GM19193 (cell line): Measurements from ENCODE around the gene TAF5L.

Experiments used
- POLR2A ChIP-seq: IDR thresholded peaks from 4 replicates; pipeline ENCODE4 v1.6.1; 2011; ENCODE audit not compliant: insufficient read depth, insufficient read length; ENCODE audit errors: extremely low read depth

TAF5L gene

GRCh38 chr1:229621663-229622062, 4.3 kb downstream of the TAF5L start:
- no peak for TF ChIP-seq POLR2A

- TF ChIP-seq POLR2A = no peak
Observed at GRCh38 chr1:229620876-229621275, 5.0 kb downstream of the TAF5L start.

GRCh38 chr1:229619614-229620013, 6.3 kb downstream of the TAF5L start:
- TF ChIP-seq POLR2A = no peak

- no peak for TF ChIP-seq POLR2A
Observed at GRCh38 chr1:229619002-229619401, 6.9 kb downstream of the TAF5L start.

GRCh38 chr1:229617351-229618100, 8.4 kb downstream of the TAF5L start:
- TF ChIP-seq POLR2A = no peak

GRCh38 chr1:229614701-229615100, 11.2 kb downstream of the TAF5L start:
- no peak for TF ChIP-seq POLR2A

GRCh38 chr1:229613938-229614337, 12.0 kb downstream of the TAF5L start:
- no peak for TF ChIP-seq POLR2A

GRCh38 chr1:229608590-229608989, 17.3 kb downstream of the TAF5L start:
- TF ChIP-seq POLR2A = no peak

- TF ChIP-seq POLR2A = no peak
Observed at GRCh38 chr1:229607370-229607769, 18.6 kb downstream of the TAF5L start.

GRCh38 chr1:229603371-229604005, 22.4 kb downstream of the TAF5L start:
- no peak for TF ChIP-seq POLR2A

GRCh38 chr1:229600229-229600628, 25.7 kb downstream of the TAF5L start:
- no peak for TF ChIP-seq POLR2A

- no peak for TF ChIP-seq POLR2A
Observed at GRCh38 chr1:229599218-229599954, 26.5 kb downstream of the TAF5L start.

- TF ChIP-seq POLR2A = no peak
Observed at GRCh38 chr1:229597877-229598276, 28.0 kb downstream of the TAF5L start.

- no peak for TF ChIP-seq POLR2A
Observed at GRCh38 chr1:229596925-229597699, 28.8 kb downstream of the TAF5L start.
